Activated CD4-positive, alpha-beta T cell treated with anti-CD3 and anti-CD28 coated beads, Interleukin-2, amount 10 ng/mL, durations not matched to agents 24 days and 14 days (primary cell): ENCODE data around the gene COX4I2. TPM values are rescaled to one million over a fixed set of nuclear protein-coding genes. Genes with fewer than 3 reads are reported as not detected.

Experiments
- DNase-seq: peaks from one replicate; pipeline ENCODE4 v3.0.0; 2022
- H3K27ac Mint-ChIP-seq: one replicate; pipeline ENCODE4 v1.8.0; 2022; ENCODE audit warnings: mild to moderate bottlenecking, mixed read lengths
- H3K27me3 Mint-ChIP-seq: one replicate; pipeline ENCODE4 v1.8.0; 2022; ENCODE audit warnings: mixed read lengths
- H3K36me3 Mint-ChIP-seq: one replicate; pipeline ENCODE4 v1.8.0; 2022; ENCODE audit warnings: low read depth, mild to moderate bottlenecking, mixed read lengths
- H3K4me1 Mint-ChIP-seq: one replicate; pipeline ENCODE4 v1.8.0; 2021; ENCODE audit warnings: mixed read lengths
- H3K4me3 Mint-ChIP-seq: one replicate; pipeline ENCODE4 v1.8.0; 2022; ENCODE audit warnings: mild to moderate bottlenecking, moderate library complexity, mixed read lengths
- H3K9me3 Mint-ChIP-seq: one replicate; pipeline ENCODE4 v1.8.0; 2021; ENCODE audit warnings: mixed read lengths
- intact Hi-C: fragments of 100-400 bp; cut with micrococcal nuclease; formaldehyde crosslinking; loops from one replicate; pipeline ENCODE4 v1.15.1; 2023
- total RNA-seq: library from RNA; stranded (reverse); gene quantifications from 2 replicates; pipeline ENCODE4 v1.2.3, GENCODE V29; 2022

COX4I2 gene
- total RNA-seq, 1 donor from 2014 or later = not detected

DNA sequence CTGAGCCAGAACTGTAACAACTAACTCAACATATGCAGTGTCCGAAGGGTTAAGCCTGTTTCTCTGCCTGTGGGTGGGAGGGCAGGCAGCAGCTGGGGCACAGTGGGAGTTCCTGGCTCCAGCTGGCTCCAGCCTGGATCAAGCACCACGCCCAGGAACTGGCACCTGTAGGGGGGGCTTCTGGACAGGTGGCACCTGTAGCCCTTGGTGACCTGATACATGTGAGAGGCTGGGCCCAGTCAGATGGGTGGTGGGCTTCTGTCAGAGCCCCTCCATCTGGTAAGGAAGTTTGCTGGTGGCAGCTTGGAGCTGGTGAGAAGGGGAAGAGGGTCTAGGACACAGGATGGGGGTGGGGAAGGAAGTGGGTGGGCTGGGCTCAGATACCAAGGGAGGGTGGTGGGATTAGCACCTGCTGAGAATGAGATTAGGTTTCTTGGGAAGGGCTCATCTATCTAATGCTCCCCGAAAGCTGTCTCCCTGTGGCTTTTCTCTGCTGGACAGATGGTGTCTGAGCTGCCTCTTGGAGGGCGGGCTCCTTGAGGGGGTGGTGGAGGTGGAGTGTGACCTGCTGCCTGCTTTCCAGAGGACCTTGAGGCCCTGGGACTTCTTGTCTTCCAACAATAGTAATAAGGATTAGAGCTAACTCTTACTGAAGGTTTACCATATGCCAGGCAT, 56.4 kb downstream of the COX4I2 start:
- no peak for DNase-seq
- Mint-ChIP-seq H3K9me3 (no peaks in the 10 kb centered on the region), H3K4me1 (peaks cover 52% of the 10 kb centered on the region), H3K27me3 (no peaks in the 10 kb centered on the region), H3K36me3 (peaks cover 71% of the 10 kb centered on the region), H3K4me3 (peak overlapping the region; percentile 4), H3K27ac (peak overlapping the region; percentile 38)
- intact Hi-C loops = loop anchor here (2.0 kb wide), 1 partner anchor 17 kb away; no protein-coding TSS in a partner anchor

Other genes with a start within 250 kb of the COX4I2 start
- gene DEFB119, start 247.3 kb upstream of the COX4I2 start, total RNA-seq = not detected in 2 replicates
- gene DEFB121, start 231.7 kb upstream of the COX4I2 start, total RNA-seq = not detected in 2 replicates
- not detected in 2 replicates for gene DEFB123, start 197.3 kb upstream of the COX4I2 start, total RNA-seq
- gene DEFB124, start 162.8 kb upstream of the COX4I2 start, total RNA-seq = not detected in 2 replicates
- not detected in 2 replicates for gene REM1, start 162.6 kb upstream of the COX4I2 start, total RNA-seq
- gene HM13, start 123.5 kb upstream of the COX4I2 start, total RNA-seq = 181 and 193 TPM in 2 replicates
- 2.7 and 2.9 TPM in 2 replicates for gene ID1, start 32.6 kb upstream of the COX4I2 start, total RNA-seq
- gene BCL2L1, start 85.0 kb downstream of the COX4I2 start, total RNA-seq = 379 and 381 TPM in 2 replicates
- gene TPX2, start 101.4 kb downstream of the COX4I2 start, total RNA-seq = 60.1 and 61.3 TPM in 2 replicates
- 0.26 and 0.28 TPM in 2 replicates for gene MYLK2, start 181.4 kb downstream of the COX4I2 start, total RNA-seq
- not detected in 2 replicates for gene FOXS1, start 207.7 kb downstream of the COX4I2 start, total RNA-seq
- gene DUSP15, start 232.6 kb downstream of the COX4I2 start, total RNA-seq = not detected in 2 replicates
- gene TTLL9, start 232.7 kb downstream of the COX4I2 start, total RNA-seq = not detected in 2 replicates